ENCODE measurements around the gene LAMB1.

LAMB1 gene

GRCh38 chr7:108002726-108003598 lies at the start of gene LAMB1:
TSS of gene LAMB1 (minus strand) at chr7:108003161. CDS start at chr7:108002885, 276 bp downstream.
- Histone ChIP-seq H3K36me3 (no peaks in the 10 kb centered on the region), H3K9ac (peak within 1 kb of the TSS in 10 of 11 experiments; percentile 11 to 59 (median 43); a peak in 15 of 22 replicates), H3K4me3 (peak within 1 kb of the TSS; percentile 58 to 72 (median 62)), H3K27ac (no peak within 1 kb of the TSS), H3K4me1 (peaks cover 0 to 9% (median 3%) of the 10 kb centered on the region in 10 experiments; a peak in 4 of 20 replicates), H3K9me3 (replicated peaks in 1 of 11) (peaks cover 22 to 38% (median 32%) of the 10 kb centered on the region in 11 experiments), H3K27me3 (peaks cover 34 to 51% (median 41%) of the 10 kb centered on the region in 11 experiments), H3K4me2 (peak within 1 kb of the TSS; percentile 73 to 84 (median 80)), H4K20me1 (no peaks in the 10 kb centered on the region)
- TF ChIP-seq Cebpa-rat (IDR thresholded peaks at IDR 0.05) = no peak

GRCh38 chr7:108051454-108051853 lies 48.5 kb upstream of the LAMB1 start:
- TF ChIP-seq Cebpa-rat (IDR thresholded peaks at IDR 0.05) = no peak
- H3K9me3 ChIP-seq (replicated peaks in 1 of 11) = no peaks in the 10 kb centered on the region
- H3K27ac ChIP-seq = no peak overlapping the region
- peaks cover 0 to 32% (median 22%) of the 10 kb centered on the region in 10 experiments; a peak in 17 of 20 replicates for H3K4me1 ChIP-seq
- H3K9ac ChIP-seq = no peak overlapping the region
- H3K4me3 ChIP-seq = no peak overlapping the region
- no peak overlapping the region; a peak in 1 of 22 replicates for H3K4me2 ChIP-seq
- no peaks in the 10 kb centered on the region for H4K20me1 ChIP-seq
- no peaks in the 10 kb centered on the region for H3K36me3 ChIP-seq
- no peaks in the 10 kb centered on the region for H3K27me3 ChIP-seq

- Histone ChIP-seq H3K36me3 (no peaks in the 10 kb centered on the region), H4K20me1 (no peaks in the 10 kb centered on the region), H3K4me3 (no peak overlapping the region), H3K27ac (no peak overlapping the region), H3K4me1 (peaks cover 0 to 32% (median 22%) of the 10 kb centered on the region in 10 experiments; a peak in 17 of 20 replicates), H3K4me2 (peak overlapping the region in 7 of 11 experiments; percentile 29 to 57 (median 37); a peak in 12 of 22 replicates), H3K27me3 (no peaks in the 10 kb centered on the region), H3K9me3 (replicated peaks in 1 of 11) (no peaks in the 10 kb centered on the region), H3K9ac (no peak overlapping the region)
- no peak for TF ChIP-seq Cebpa-rat (IDR thresholded peaks at IDR 0.05)
Measured at GRCh38 chr7:108049962-108050361, 47.0 kb upstream of the LAMB1 start.

- H3K4me2 ChIP-seq = peak overlapping the region in 10 of 11 experiments; percentile 42 to 79 (median 69); a peak in 18 of 22 replicates
- H4K20me1 ChIP-seq = no peaks in the 10 kb centered on the region
- no peak overlapping the region for H3K4me3 ChIP-seq
- H3K27me3 ChIP-seq = no peaks in the 10 kb centered on the region
- no peaks in the 10 kb centered on the region for H3K36me3 ChIP-seq
- no peak for TF ChIP-seq Cebpa-rat (IDR thresholded peaks at IDR 0.05)
- no peak overlapping the region for H3K9ac ChIP-seq
- H3K4me1 ChIP-seq = peaks cover 0 to 32% (median 22%) of the 10 kb centered on the region in 10 experiments; a peak in 17 of 20 replicates
- no peaks in the 10 kb centered on the region for H3K9me3 ChIP-seq (replicated peaks in 1 of 11)
- H3K27ac ChIP-seq = no peak overlapping the region
Measured at GRCh38 chr7:108048422-108048821, 45.5 kb upstream of the LAMB1 start.

- TF ChIP-seq Cebpa-rat (IDR thresholded peaks at IDR 0.05) = no peak
- H4K20me1 ChIP-seq = no peaks in the 10 kb centered on the region
- H3K27me3 ChIP-seq = no peaks in the 10 kb centered on the region
- H3K36me3 ChIP-seq = no peaks in the 10 kb centered on the region
- 0 out of 22 replicates have a peak overlapping the region, but pooled peaks of 1 of the 11 experiments have one; percentile 78 for H3K4me2 ChIP-seq
- no peaks in the 10 kb centered on the region for H3K9me3 ChIP-seq (replicated peaks in 1 of 11)
- no peak overlapping the region for H3K9ac ChIP-seq
- no peak overlapping the region for H3K27ac ChIP-seq
- H3K4me3 ChIP-seq = no peak overlapping the region
- H3K4me1 ChIP-seq = peaks cover 0 to 32% (median 22%) of the 10 kb centered on the region in 10 experiments; a peak in 17 of 20 replicates
Measured at GRCh38 chr7:108046952-108047506, 44.1 kb upstream of the LAMB1 start.

- TF ChIP-seq Cebpa-rat (IDR thresholded peaks at IDR 0.05) = no peak
- Histone ChIP-seq H3K9ac (no peak overlapping the region), H3K4me1 (peaks cover 0 to 28% (median 21%) of the 10 kb centered on the region in 10 experiments; a peak in 17 of 20 replicates), H3K27me3 (no peaks in the 10 kb centered on the region), H4K20me1 (no peaks in the 10 kb centered on the region), H3K36me3 (no peaks in the 10 kb centered on the region), H3K4me2 (no peak overlapping the region), H3K27ac (no peak overlapping the region), H3K9me3 (replicated peaks in 1 of 11) (no peaks in the 10 kb centered on the region), H3K4me3 (no peak overlapping the region)
Measured at GRCh38 chr7:108045669-108046068, 42.7 kb upstream of the LAMB1 start.

GRCh38 chr7:108045154-108045553 lies 42.2 kb upstream of the LAMB1 start:
- Histone ChIP-seq H3K4me3 (no peak overlapping the region), H3K4me2 (no peak overlapping the region), H3K36me3 (no peaks in the 10 kb centered on the region), H3K27me3 (no peaks in the 10 kb centered on the region), H3K4me1 (peaks cover 0 to 23% (median 17%) of the 10 kb centered on the region in 10 experiments; a peak in 17 of 20 replicates), H3K9ac (no peak overlapping the region), H4K20me1 (no peaks in the 10 kb centered on the region), H3K27ac (no peak overlapping the region), H3K9me3 (replicated peaks in 1 of 11) (no peaks in the 10 kb centered on the region)
- TF ChIP-seq Cebpa-rat (IDR thresholded peaks at IDR 0.05) = no peak

GRCh38 chr7:108044345-108044744 lies 41.4 kb upstream of the LAMB1 start:
- Histone ChIP-seq H3K27me3 (no peaks in the 10 kb centered on the region), H3K4me3 (no peak overlapping the region), H3K9ac (no peak overlapping the region), H3K4me2 (no peak overlapping the region), H4K20me1 (no peaks in the 10 kb centered on the region), H3K9me3 (replicated peaks in 1 of 11) (no peaks in the 10 kb centered on the region), H3K27ac (no peak overlapping the region), H3K36me3 (no peaks in the 10 kb centered on the region), H3K4me1 (peaks cover 0 to 16% (median 13%) of the 10 kb centered on the region in 10 experiments; a peak in 17 of 20 replicates)
- TF ChIP-seq Cebpa-rat (IDR thresholded peaks at IDR 0.05) = no peak

GRCh38 chr7:108038986-108039385 lies 36.0 kb upstream of the LAMB1 start:
- no peak for TF ChIP-seq Cebpa-rat (IDR thresholded peaks at IDR 0.05)
- Histone ChIP-seq H3K4me2 (no peak overlapping the region), H3K36me3 (no peaks in the 10 kb centered on the region), H3K4me3 (no peak overlapping the region), H3K9me3 (replicated peaks in 1 of 11) (no peaks in the 10 kb centered on the region), H3K27me3 (no peaks in the 10 kb centered on the region), H3K27ac (no peak overlapping the region), H3K4me1 (no peaks in the 10 kb centered on the region), H3K9ac (no peak overlapping the region), H4K20me1 (no peaks in the 10 kb centered on the region)
